OCI-LY1 (cell line): ENCODE data around the gene KLHDC8A.

Source experiments
- H2AFZ ChIP-seq: fragments of 200-600 bp; sonication (generic), shearing (Covaris generic); 2 replicates; pipeline ENCODE4 v1.6.0; 2014; ENCODE audit warnings: antibody characterized with exemption, mild to moderate bottlenecking, low read length
- H3F3A ChIP-seq: fragments of 200-600 bp; sonication (generic), shearing (Covaris generic); 2 replicates; pipeline ENCODE4 v1.6.0; 2014; ENCODE audit warnings: mild to moderate bottlenecking, antibody characterized with exemption, low read length, moderate library complexity; ENCODE audit not compliant: insufficient read depth
- H3K27ac ChIP-seq: fragments of 200-600 bp; sonication (generic); 2 replicates; pipeline ENCODE4 v1.5.1; 2014; ENCODE audit warnings: low read length, mixed run types, mild to moderate bottlenecking, low read depth; ENCODE audit not compliant: poor library complexity, severe bottlenecking
- H3K27me3 ChIP-seq: fragments of 200-600 bp; sonication (generic); 2 replicates; pipeline ENCODE4 v1.6.0; 2014; ENCODE audit warnings: antibody characterized with exemption, mild to moderate bottlenecking, low read length, moderate library complexity; ENCODE audit not compliant: insufficient read depth
- H3K36me3 ChIP-seq: fragments of 200-600 bp; sonication (generic); 2 replicates; pipeline ENCODE4 v1.6.1; 2014; ENCODE audit warnings: mild to moderate bottlenecking, antibody characterized with exemption, low read length, moderate library complexity, mixed read lengths; ENCODE audit not compliant: insufficient read depth
- H3K4me1 ChIP-seq: fragments of 200-600 bp; sonication (generic); 2 replicates; pipeline ENCODE4 v1.5.1; 2014; ENCODE audit warnings: mild to moderate bottlenecking, low read length, moderate library complexity; ENCODE audit not compliant: insufficient read depth, severe bottlenecking
- H3K4me2 ChIP-seq: fragments of 200-600 bp; sonication (generic), shearing (Covaris generic); 2 replicates; pipeline ENCODE4 v1.6.1; 2014; ENCODE audit warnings: low read length
- H3K4me3 ChIP-seq: fragments of 200-600 bp; sonication (generic); 2 replicates; pipeline ENCODE4 v1.5.1; 2014; ENCODE audit warnings: low read length, low read depth, mild to moderate bottlenecking, mixed read lengths; ENCODE audit not compliant: poor library complexity, severe bottlenecking
- H3K79me2 ChIP-seq: fragments of 200-600 bp; shearing (Covaris generic); 2 replicates; pipeline ENCODE4 v1.6.1; 2016; ENCODE audit warnings: mixed run types, low read length, mixed read lengths; ENCODE audit not compliant: insufficient read depth
- H3K9ac ChIP-seq: fragments of 200-600 bp; sonication (generic), shearing (Covaris generic); 2 replicates; pipeline ENCODE4 v1.6.1; 2014; ENCODE audit warnings: mild to moderate bottlenecking, low read length, mixed read lengths
- H3K9me2 ChIP-seq: fragments of 200-600 bp; sonication (generic), shearing (Covaris generic); 2 replicates; pipeline ENCODE4 v1.6.1; 2014; ENCODE audit warnings: low read depth, mild to moderate bottlenecking, low read length, mixed read lengths
- H3K9me3 ChIP-seq: fragments of 200-600 bp; shearing (Covaris generic); 2 replicates; pipeline ENCODE4 v1.6.1; 2014; ENCODE audit warnings: low read length, mixed read lengths
- H4K20me1 ChIP-seq: fragments of 200-600 bp; sonication (generic), shearing (Covaris generic); 2 replicates; pipeline ENCODE4 v1.6.0; 2016; ENCODE audit warnings: mild to moderate bottlenecking, low read length; ENCODE audit not compliant: insufficient read depth
- CTCF ChIP-seq: fragments of 200-600 bp; sonication (generic), shearing (Covaris generic); IDR thresholded peaks from 2 replicates; pipeline ENCODE4 v1.5.1; 2017; ENCODE audit warnings: mild to moderate bottlenecking, antibody characterized with exemption, low read length, moderate library complexity, mixed read lengths
- EZH2 ChIP-seq: fragments of 200-600 bp; sonication (generic), shearing (Covaris generic); IDR thresholded peaks from 2 replicates; pipeline ENCODE4 v1.8.0; 2017; ENCODE audit warnings: borderline replicate concordance, mixed run types, mild to moderate bottlenecking, antibody characterized with exemption, low read length, moderate library complexity, mixed read lengths

The KLHDC8A gene

GRCh38 chr1:205329719-205330118 lies 27.0 kb downstream of the KLHDC8A start:
- H3K4me2 ChIP-seq = no peak overlapping the region
- no peak overlapping the region for H3K4me3 ChIP-seq
- no peaks in the 10 kb centered on the region for H3F3A ChIP-seq
- H3K9me3 ChIP-seq = no peaks in the 10 kb centered on the region
- no peak overlapping the region for H2AFZ ChIP-seq
- no peaks in the 10 kb centered on the region for H3K36me3 ChIP-seq
- H3K9ac ChIP-seq = no peak overlapping the region
- no peaks in the 10 kb centered on the region for H4K20me1 ChIP-seq
- peaks cover 7% of the 10 kb centered on the region for H3K4me1 ChIP-seq
- no peak for TF ChIP-seq EZH2
- TF ChIP-seq CTCF = no peak
- no peaks in the 10 kb centered on the region for H3K9me2 ChIP-seq
- H3K79me2 ChIP-seq = no peaks in the 10 kb centered on the region
- H3K27me3 ChIP-seq = peaks cover 10% of the 10 kb centered on the region
- H3K27ac ChIP-seq = no peak overlapping the region

- Histone ChIP-seq H3K9me3 (no peaks in the 10 kb centered on the region), H3K27me3 (peaks cover 10% of the 10 kb centered on the region), H3K4me1 (peaks cover 7% of the 10 kb centered on the region), H3K4me3 (no peak overlapping the region), H3K36me3 (no peaks in the 10 kb centered on the region), H4K20me1 (no peaks in the 10 kb centered on the region), H3K4me2 (no peak overlapping the region), H3K9ac (no peak overlapping the region), H3K79me2 (no peaks in the 10 kb centered on the region), H3K27ac (no peak overlapping the region), H2AFZ (no peak overlapping the region), H3F3A (no peaks in the 10 kb centered on the region), H3K9me2 (no peaks in the 10 kb centered on the region)
- no peak for TF ChIP-seq EZH2
- no peak for TF ChIP-seq CTCF
Observed at GRCh38 chr1:205328476-205328875, 28.2 kb downstream of the KLHDC8A start.

GRCh38 chr1:205326812-205327466 lies 29.8 kb downstream of the KLHDC8A start:
- Histone ChIP-seq H3K9ac (no peak overlapping the region), H3K9me2 (no peaks in the 10 kb centered on the region), H3K36me3 (no peaks in the 10 kb centered on the region), H3K4me3 (no peak overlapping the region), H3K79me2 (no peaks in the 10 kb centered on the region), H2AFZ (no peak overlapping the region), H3F3A (no peaks in the 10 kb centered on the region), H3K4me1 (peaks cover 11% of the 10 kb centered on the region), H3K9me3 (no peaks in the 10 kb centered on the region), H3K4me2 (no peak overlapping the region), H3K27ac (no peak overlapping the region), H3K27me3 (peaks cover 10% of the 10 kb centered on the region), H4K20me1 (no peaks in the 10 kb centered on the region)
- TF ChIP-seq CTCF = no peak
- TF ChIP-seq EZH2 = no peak
